OCI-LY1 (cell line): Measurements from ENCODE around the gene CDH6.

Experiments
- CTCF ChIP-seq: fragments of 200-600 bp; sonication (generic), shearing (Covaris generic); IDR thresholded peaks from 2 replicates; pipeline ENCODE4 v1.5.1; 2017; ENCODE audit warnings: mild to moderate bottlenecking, antibody characterized with exemption, low read length, moderate library complexity, mixed read lengths
- EZH2 ChIP-seq: fragments of 200-600 bp; sonication (generic), shearing (Covaris generic); IDR thresholded peaks from 2 replicates; pipeline ENCODE4 v1.8.0; 2017; ENCODE audit warnings: borderline replicate concordance, mixed run types, mild to moderate bottlenecking, antibody characterized with exemption, low read length, moderate library complexity, mixed read lengths

DNA sequence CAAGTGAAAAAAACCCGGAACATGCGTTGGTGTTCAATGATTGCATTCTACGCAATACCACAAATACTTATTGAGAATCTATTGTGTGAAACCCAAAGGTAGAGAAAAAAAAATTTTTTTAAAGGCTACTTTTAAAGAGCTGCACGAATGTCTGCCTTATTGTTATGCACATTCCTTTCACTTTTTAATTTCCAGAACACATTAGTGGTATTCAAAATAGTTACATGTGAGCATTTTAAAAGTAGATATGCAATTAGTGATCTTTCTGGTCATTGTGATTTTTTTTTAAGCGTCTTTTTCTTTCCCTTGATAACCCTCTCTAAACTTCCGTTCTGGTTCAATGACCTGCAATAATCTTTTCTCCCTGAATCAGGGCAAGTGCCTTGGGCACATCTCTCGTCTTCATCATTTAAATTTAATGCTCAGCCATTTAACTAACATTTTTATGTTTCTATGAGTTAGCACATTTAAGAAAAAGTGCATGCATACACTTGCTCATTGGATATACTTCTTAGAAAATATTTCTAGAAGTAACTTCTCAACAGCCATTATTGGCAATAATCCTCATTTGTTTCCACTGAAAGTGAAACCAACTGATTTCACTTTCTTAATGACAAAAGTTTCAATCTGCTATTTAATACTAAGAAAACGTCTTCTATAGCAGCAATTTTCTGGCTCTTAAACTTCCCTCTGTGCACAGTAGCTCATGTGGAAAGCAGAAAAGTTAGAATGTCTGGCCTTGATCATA, 80.3 kb downstream of the CDH6 start:
- TF ChIP-seq CTCF (no peak), EZH2 (no peak)
